H1 (cell line): Measurements from ENCODE around the gene RBM20. TPM values are rescaled to one million over a fixed set of nuclear protein-coding genes. Genes with fewer than 3 reads are reported as not detected.

Source experiments
- BCL11A ChIP-seq, 2 experiments: IDR thresholded peaks; one replicate each; pipeline ENCODE4 v1.6.1; 2011; ENCODE audit warnings: low read depth in 2 of 2, low read length in 2 of 2, mild to moderate bottlenecking in 2 of 2
- BRCA1 ChIP-seq: IDR thresholded peaks from 2 replicates; pipeline ENCODE4 v1.6.1; 2012; ENCODE audit warnings: low read depth, low read length, improper control_type of control experiment
- CBX5 ChIP-seq: fragments of 300-800, 300-1000 bp; sonication (generic); IDR thresholded peaks from 2 replicates; pipeline ENCODE4 v1.7.1; 2016; ENCODE audit warnings: antibody characterized with exemption, low read length, low read depth
- CEBPB ChIP-seq: IDR thresholded peaks from 2 replicates; pipeline ENCODE4 v1.6.1; 2012; ENCODE audit warnings: low read depth, low read length
- CHD1 ChIP-seq: IDR thresholded peaks from 2 replicates; pipeline ENCODE4 v1.6.1; 2012; ENCODE audit warnings: low read depth, low read length, improper control_type of control experiment
- CHD2 ChIP-seq: IDR thresholded peaks from 2 replicates; pipeline ENCODE4 v1.6.1; 2012; ENCODE audit warnings: low read length, improper control_type of control experiment
- CREB1 ChIP-seq: IDR thresholded peaks from 2 replicates; pipeline ENCODE4 v1.6.1; 2012; ENCODE audit warnings: inconsistent platforms
- CTCF ChIP-seq, 3 experiments: IDR thresholded peaks; 1 replicate in 2 of 3; 2 replicates in 1 of 3; pipeline versions ENCODE4 v1.5.1 to v1.6.1; 2011; ENCODE audit warnings: low read length in 3 of 3, mild to moderate bottlenecking in 3 of 3, inconsistent platforms in 2 of 3, low read depth in 1 of 3, moderate library complexity in 1 of 3; ENCODE audit not compliant: insufficient read depth in 1 of 3; ENCODE audit errors: control extremely low read depth in 1 of 3
- GTF2F1 ChIP-seq: IDR thresholded peaks from 2 replicates; pipeline ENCODE4 v1.6.1; 2012; ENCODE audit warnings: low read depth, low read length, improper control_type of control experiment, borderline replicate concordance
- HDAC2 ChIP-seq, 2 experiments: fragments of 300-600 bp in 1 of 2; sonication (generic) in 1 of 2; IDR thresholded peaks; 2 replicates each; pipeline ENCODE4 v1.6.1; 2011 to 2012; ENCODE audit warnings: low read depth in 2 of 2, low read length in 2 of 2, mild to moderate bottlenecking in 2 of 2, moderate library complexity in 2 of 2, borderline replicate concordance in 1 of 2, inconsistent platforms in 1 of 2
- JUN ChIP-seq: IDR thresholded peaks from 2 replicates; pipeline ENCODE4 v1.6.1; 2011; ENCODE audit warnings: low read depth, mild to moderate bottlenecking, improper control_type of control experiment, low read length
- JUND ChIP-seq: IDR thresholded peaks from 2 replicates; pipeline ENCODE4 v1.6.1; 2011; ENCODE audit warnings: mild to moderate bottlenecking, improper control_type of control experiment, low read length
- POLR2A ChIP-seq, 2 experiments: IDR thresholded peaks; 1 replicate in 1 of 2; 2 replicates in 1 of 2; pipeline ENCODE4 v1.6.1; 2011; ENCODE audit warnings: low read depth in 2 of 2, low read length in 2 of 2, mild to moderate bottlenecking in 2 of 2; ENCODE audit errors: control extremely low read depth in 1 of 2
- RAD21 ChIP-seq, 2 experiments: IDR thresholded peaks in 1 of 2; conservative IDR thresholded peaks in 1 of 2; 2 replicates each; pipeline ENCODE4 v1.6.1; 2011; ENCODE audit warnings: low read depth in 2 of 2, low read length in 2 of 2, improper control_type of control experiment in 1 of 2, inconsistent platforms in 1 of 2, mild to moderate bottlenecking in 1 of 2, moderate library complexity in 1 of 2
- RBBP5 ChIP-seq: IDR thresholded peaks from 2 replicates; pipeline ENCODE4 v1.7.1; 2012; ENCODE audit warnings: low read depth, mild to moderate bottlenecking, inconsistent platforms, low read length, moderate library complexity, borderline replicate concordance
- RFX5 ChIP-seq: IDR thresholded peaks from 2 replicates; pipeline ENCODE4 v1.6.1; 2011; ENCODE audit warnings: low read depth, low read length, improper control_type of control experiment, borderline replicate concordance
- SIN3A ChIP-seq, 2 experiments: IDR thresholded peaks in 1 of 2; conservative IDR thresholded peaks in 1 of 2; 2 replicates each; pipeline ENCODE4 v1.6.1; 2011 to 2012; ENCODE audit warnings: low read length in 2 of 2, improper control_type of control experiment in 1 of 2, low read depth in 1 of 2, mild to moderate bottlenecking in 1 of 2
- SIRT6 ChIP-seq: IDR thresholded peaks from one replicate; pipeline ENCODE4 v1.7.1; 2012; ENCODE audit warnings: low read length, inconsistent platforms
- SP1 ChIP-seq: IDR thresholded peaks from 2 replicates; pipeline ENCODE4 v1.6.1; 2011; ENCODE audit warnings: low read depth, low read length
- SP2 ChIP-seq: IDR thresholded peaks from 2 replicates; pipeline ENCODE4 v1.6.1; 2012; ENCODE audit warnings: mild to moderate bottlenecking, low read length, inconsistent platforms
- SP4 ChIP-seq: IDR thresholded peaks from 2 replicates; pipeline ENCODE4 v1.6.1; 2012; ENCODE audit warnings: low read length, inconsistent platforms
- SRF ChIP-seq: IDR thresholded peaks from 2 replicates; pipeline ENCODE4 v1.6.1; 2011; ENCODE audit warnings: mild to moderate bottlenecking, low read depth, low read length, moderate library complexity
- TAF1 ChIP-seq: IDR thresholded peaks from 2 replicates; pipeline ENCODE4 v1.6.1; 2011; ENCODE audit warnings: mild to moderate bottlenecking, low read depth, low read length
- TCF12 ChIP-seq: IDR thresholded peaks from 2 replicates; pipeline ENCODE4 v1.6.1; 2011; ENCODE audit warnings: low read depth, mild to moderate bottlenecking, low read length
- ZNF274 ChIP-seq: IDR thresholded peaks from 2 replicates; pipeline ENCODE4 v1.7.0; 2012; ENCODE audit warnings: low read length, borderline replicate concordance; ENCODE audit errors: extremely low read depth
- polyA plus RNA-seq, 7 experiments: library from polyadenylated mRNA; depleted of rRNA in 3 of 7; stranded (reverse) in 5 of 7; unstranded in 2 of 7; fragments of >200 nt in 5 of 7; fragments of 200-250 nt in 2 of 7; gene quantifications; 1 replicate in 5 of 7; 2 replicates in 1 of 7; 4 replicates in 1 of 7; pipeline versions ENCODE4 v1.2.1 to v1.2.3, GENCODE V29; 2011 to 2013; ENCODE audit warnings: missing spikeins in 2 of 7, mixed read lengths in 2 of 7
- total RNA-seq: library from RNA; stranded (reverse); fragmentation: NEBNext Ultra II Directional; extraction: Animal tissue kit (Norgen Biotek cat#: 25700); gene quantifications from 2 replicates; pipeline ENCODE4 v1.2.1, GENCODE V29; 2021

Gene RBM20
- total and polyA plus RNA-seq, 2 of the 8 experiments (the other 6 are each of a cell fraction or from before 2014, with no cell fraction given) = 0.05 to 0.63 TPM

- TF ChIP-seq BRCA1 (no peak), JUND (peak; percentile 64; the same call in 1 of the 2 replicates), SRF (no peak), GTF2F1 (no peak), RFX5 (no peak), SP1 (peak; percentile 77), SP4 (no peak), POLR2A (IDR thresholded peaks at IDR 0.05; ENCODE audit: control extremely low read depth in 1 of 2, low read depth in 2 of 2, low read length in 2 of 2) (no peak), CTCF (IDR thresholded peaks at IDR 0.05; ENCODE audit: control extremely low read depth in 1 of 3, insufficient read depth in 1 of 3, low read depth in 1 of 3, low read length in 3 of 3) (no peak), CHD1 (no peak), JUN (no peak), TCF12 (no peak), RBBP5 (no peak), TAF1 (no peak), ZNF274 (no peak), CEBPB (no peak), CBX5 (no peak), HDAC2 (IDR thresholded peaks at IDR 0.05; ENCODE audit: borderline replicate concordance in 1 of 2, low read depth in 2 of 2, low read length in 2 of 2) (no peak), CHD2 (no peak), RAD21 (IDR thresholded peaks at IDR 0.05 in 1 of 2, conservative IDR thresholded peaks at IDR 0.05 in 1 of 2; ENCODE audit: low read depth in 2 of 2, low read length in 2 of 2) (no peak), SIN3A (conservative IDR thresholded peaks at IDR 0.05 in 1 of 2, IDR thresholded peaks at IDR 0.05 in 1 of 2; ENCODE audit: low read depth in 1 of 2, low read length in 2 of 2) (0 out of 4 replicates have a peak, but pooled peaks of 1 of the 2 experiments have one; percentile 38), CREB1 (peak; percentile 27; the same call in 1 of the 2 replicates), SP2 (no peak), BCL11A (IDR thresholded peaks at IDR 0.05; ENCODE audit: low read depth in 2 of 2, low read length in 2 of 2) (no peak), SIRT6 (no peak)
These were observed 2.9 kb upstream of the RBM20 start (continued) for GRCh38 chr10:110641256-110641655.
